Trophoblast cell (in vitro differentiated cells and primary cell): ENCODE measurements around the gene PPM1H.

Source experiments
- DNase-seq, 2 donors: peaks; one replicate each; pipeline ENCODE4 v3.0.0-alpha.2; 2016
- H2AFZ ChIP-seq: 2 replicates; pipeline ENCODE4 v1.6.1; 2013; ENCODE audit warnings: low read length, moderate library complexity, mild to moderate bottlenecking; ENCODE audit not compliant: insufficient read depth, poor library complexity
- H2AK5ac ChIP-seq: 2 replicates; pipeline ENCODE4 v1.6.1; 2013; ENCODE audit warnings: mild to moderate bottlenecking, low read length
- H2BK120ac ChIP-seq: 2 replicates; pipeline ENCODE4 v1.6.1; 2013; ENCODE audit warnings: low read length, mild to moderate bottlenecking, moderate library complexity; ENCODE audit not compliant: insufficient read depth, poor library complexity
- H2BK12ac ChIP-seq: 2 replicates; pipeline ENCODE4 v1.6.1; 2013; ENCODE audit warnings: mild to moderate bottlenecking, low read length, moderate library complexity
- H2BK5ac ChIP-seq: 2 replicates; pipeline ENCODE4 v1.6.1; 2013; ENCODE audit warnings: low read length, low read depth, moderate library complexity, mild to moderate bottlenecking; ENCODE audit not compliant: poor library complexity
- H3K14ac ChIP-seq: 2 replicates; pipeline ENCODE4 v1.6.1; 2013; ENCODE audit warnings: mild to moderate bottlenecking, low read length
- H3K18ac ChIP-seq: 2 replicates; pipeline ENCODE4 v1.6.1; 2013; ENCODE audit warnings: mild to moderate bottlenecking, low read length
- H3K23ac ChIP-seq: 2 replicates; pipeline ENCODE4 v1.6.1; 2013; ENCODE audit warnings: low read length
- H3K27ac ChIP-seq: 2 replicates; pipeline ENCODE4 v1.5.1; 2013; ENCODE audit warnings: low read depth, mild to moderate bottlenecking, inconsistent platforms, low read length, moderate library complexity
- H3K27me3 ChIP-seq: 2 replicates; pipeline ENCODE4 v1.6.1; 2013; ENCODE audit warnings: inconsistent platforms, mild to moderate bottlenecking, low read length, moderate library complexity; ENCODE audit not compliant: insufficient read depth
- H3K36me3 ChIP-seq, 2 experiments: 1 replicate in 1 of 2; 2 replicates in 1 of 2; pipeline ENCODE4 v1.6.1; 2013; ENCODE audit warnings: low read length in 2 of 2, mild to moderate bottlenecking in 2 of 2, moderate library complexity in 1 of 2; ENCODE audit not compliant: insufficient read depth in 2 of 2, control insufficient read depth in 1 of 2
- H3K4ac ChIP-seq: 2 replicates; pipeline ENCODE4 v1.6.1; 2013; ENCODE audit warnings: low read depth, mild to moderate bottlenecking, low read length, moderate library complexity
- H3K4me1 ChIP-seq, 2 experiments: 1 replicate in 1 of 2; 2 replicates in 1 of 2; pipeline ENCODE4 v1.6.1; 2013; ENCODE audit warnings: low read length in 2 of 2, mild to moderate bottlenecking in 2 of 2, moderate library complexity in 1 of 2; ENCODE audit not compliant: insufficient read depth in 2 of 2, control insufficient read depth in 1 of 2
- H3K4me2 ChIP-seq: 2 replicates; pipeline ENCODE4 v1.6.1; 2013; ENCODE audit warnings: inconsistent platforms, mild to moderate bottlenecking, low read length, moderate library complexity
- H3K4me3 ChIP-seq: 2 replicates; pipeline ENCODE4 v1.5.1; 2013; ENCODE audit warnings: mild to moderate bottlenecking, low read depth, low read length, inconsistent platforms
- H3K79me1 ChIP-seq: one replicate; pipeline ENCODE4 v1.6.1; 2013; ENCODE audit warnings: low read length
- H3K79me2 ChIP-seq: 2 replicates; pipeline ENCODE4 v1.6.1; 2013; ENCODE audit warnings: low read length, mild to moderate bottlenecking; ENCODE audit not compliant: control insufficient read depth, insufficient read depth, poor library complexity
- H3K9ac ChIP-seq: 2 replicates; pipeline ENCODE4 v1.6.1; 2013; ENCODE audit warnings: mild to moderate bottlenecking, low read length
- H3K9me3 ChIP-seq: 2 replicates; pipeline ENCODE4 v1.6.1; 2013; ENCODE audit warnings: low read depth, mild to moderate bottlenecking, control low read depth, inconsistent platforms, low read length; ENCODE audit not compliant: insufficient read depth
- H4K12ac ChIP-seq: 2 replicates; pipeline ENCODE4 v1.6.1; 2013; ENCODE audit warnings: low read depth, mild to moderate bottlenecking, low read length, moderate library complexity
- H4K8ac ChIP-seq: 2 replicates; pipeline ENCODE4 v1.6.1; 2013; ENCODE audit warnings: low read depth, mild to moderate bottlenecking, low read length, moderate library complexity
- H4K91ac ChIP-seq: one replicate; pipeline ENCODE4 v1.6.1; 2013; ENCODE audit warnings: low read depth, mild to moderate bottlenecking, low read length, moderate library complexity
- WGBS: extraction: QIAGEN DNeasy Blood & Tissue Kit; methylation state at CpG from one replicate; pipeline ENCODE4 v1.1.7; 2013; ENCODE audit warnings: missing lambda C conversion rate; ENCODE audit not compliant: insufficient read length, insufficient coverage; ENCODE audit errors: extremely low coverage; 5-methylcytosine and 5-hydroxymethylcytosine counted together

PPM1H gene

DNA sequence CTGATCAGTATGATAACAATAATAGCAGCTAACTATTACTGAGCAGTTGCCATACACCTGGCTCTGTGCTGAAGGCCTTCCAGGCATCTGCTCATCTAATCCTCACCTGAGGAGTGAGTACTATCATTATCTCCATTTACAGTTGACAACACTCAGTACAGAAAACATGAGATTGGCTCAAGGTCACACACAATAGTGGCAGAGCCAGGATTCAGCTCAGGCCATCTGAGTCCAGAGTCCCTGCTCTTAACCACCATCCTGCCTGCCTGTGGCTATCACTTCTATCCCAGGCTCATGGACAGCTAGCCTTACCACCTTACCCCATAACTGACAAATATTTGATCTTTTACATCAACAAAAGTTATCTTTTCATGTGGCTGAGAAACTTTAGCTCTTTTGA is 155.5 kb downstream of the PPM1H start:
- no peak overlapping the region for H2BK12ac ChIP-seq
- H2BK120ac ChIP-seq, result no peak overlapping the region
- no peak overlapping the region for H4K91ac ChIP-seq
- no peak overlapping the region for H3K4me3 ChIP-seq
- peaks cover 2% of the 10 kb centered on the region for H3K79me1 ChIP-seq
- H3K4ac ChIP-seq, result no peak overlapping the region
- H3K23ac ChIP-seq, result no peak overlapping the region
- no peak overlapping the region for H3K14ac ChIP-seq
- no peak overlapping the region for H3K27ac ChIP-seq
- H4K8ac ChIP-seq, result no peak overlapping the region
- no peak overlapping the region for H4K12ac ChIP-seq
- no peak overlapping the region for H2AFZ ChIP-seq
- no peak overlapping the region for H2AK5ac ChIP-seq
- H2BK5ac ChIP-seq, result no peak overlapping the region
- H3K79me2 ChIP-seq, result no peaks in the 10 kb centered on the region
- H3K9me3 ChIP-seq, result no peaks in the 10 kb centered on the region
- H3K4me2 ChIP-seq, result no peak overlapping the region
- H3K9ac ChIP-seq, result no peak overlapping the region
- H3K4me1 ChIP-seq, result no peaks in the 10 kb centered on the region
- H3K18ac ChIP-seq, result no peak overlapping the region
- H3K36me3 ChIP-seq, result no peaks in the 10 kb centered on the region
- no peak for DNase-seq
- no peaks in the 10 kb centered on the region for H3K27me3 ChIP-seq

DNA sequence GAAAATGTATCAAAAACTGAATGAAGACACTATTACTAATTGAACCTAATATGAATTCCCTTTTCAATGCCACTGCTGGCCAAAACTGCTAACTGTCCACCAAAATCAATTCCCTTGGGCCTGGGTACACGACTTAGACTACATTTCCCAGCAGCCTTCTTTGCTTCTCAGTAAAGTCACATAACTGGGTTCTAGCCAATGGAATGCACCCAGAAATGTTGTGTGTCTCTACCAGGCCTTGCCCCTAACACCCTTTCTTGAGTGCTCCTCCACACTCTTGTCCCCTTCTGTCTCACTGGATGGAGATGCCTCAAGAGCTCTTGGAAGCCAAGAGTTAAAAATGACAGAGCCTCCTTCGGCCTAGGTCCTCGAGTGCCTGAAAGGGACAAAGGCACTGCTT is 156.8 kb downstream of the PPM1H start:
- no peak for DNase-seq
- Histone ChIP-seq H2BK5ac (no peak overlapping the region), H3K27ac (no peak overlapping the region), H3K4me3 (no peak overlapping the region), H3K79me1 (no peaks in the 10 kb centered on the region), H3K4me1 (no peaks in the 10 kb centered on the region), H4K8ac (no peak overlapping the region), H2AFZ (no peak overlapping the region), H4K12ac (no peak overlapping the region), H3K36me3 (no peaks in the 10 kb centered on the region), H4K91ac (no peak overlapping the region), H2BK12ac (no peak overlapping the region), H2BK120ac (no peak overlapping the region), H3K9me3 (no peaks in the 10 kb centered on the region), H3K79me2 (no peaks in the 10 kb centered on the region), H3K27me3 (no peaks in the 10 kb centered on the region), H3K23ac (no peak overlapping the region), H3K18ac (no peak overlapping the region), H3K4ac (no peak overlapping the region), H3K14ac (no peak overlapping the region), H3K4me2 (no peak overlapping the region), H2AK5ac (no peak overlapping the region), H3K9ac (no peak overlapping the region)
- no CpG with 5 or more reads among the region's 3 CpGs for WGBS

DNA sequence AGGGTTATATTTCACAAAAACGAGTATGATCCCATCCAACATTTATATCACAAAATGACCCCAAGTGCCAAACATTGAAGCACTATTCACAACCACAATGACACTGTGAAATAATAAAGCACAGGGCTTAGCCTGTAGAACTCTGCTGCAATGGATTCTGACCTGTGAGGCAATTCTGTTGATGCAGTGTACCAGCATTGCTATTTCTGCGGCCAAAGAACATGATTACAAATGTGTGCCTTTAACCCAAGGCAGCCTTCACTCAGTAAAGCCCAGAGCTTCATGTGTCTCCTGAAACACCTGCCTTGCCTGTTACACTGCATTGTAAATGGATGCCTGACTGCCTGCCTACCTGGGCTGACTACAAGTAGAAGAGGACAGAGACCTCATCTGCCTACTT is 158.0 kb downstream of the PPM1H start:
- Histone ChIP-seq H2BK12ac (no peak overlapping the region), H2AFZ (no peak overlapping the region), H3K36me3 (no peaks in the 10 kb centered on the region), H4K8ac (no peak overlapping the region), H3K79me2 (no peaks in the 10 kb centered on the region), H3K27me3 (no peaks in the 10 kb centered on the region), H3K4me3 (no peak overlapping the region), H3K14ac (no peak overlapping the region), H3K18ac (no peak overlapping the region), H3K4me1 (peaks cover 0 to 2% of the 10 kb centered on the region in 2 experiments), H4K91ac (no peak overlapping the region), H2BK120ac (no peak overlapping the region), H3K79me1 (no peaks in the 10 kb centered on the region), H3K9me3 (no peaks in the 10 kb centered on the region), H3K23ac (no peak overlapping the region), H4K12ac (no peak overlapping the region), H2BK5ac (no peak overlapping the region), H2AK5ac (no peak overlapping the region), H3K4ac (no peak overlapping the region), H3K9ac (no peak overlapping the region), H3K27ac (no peak overlapping the region), H3K4me2 (no peak overlapping the region)
- WGBS, result no CpG with 5 or more reads among the region's 2 CpGs
- no peak for DNase-seq

DNA sequence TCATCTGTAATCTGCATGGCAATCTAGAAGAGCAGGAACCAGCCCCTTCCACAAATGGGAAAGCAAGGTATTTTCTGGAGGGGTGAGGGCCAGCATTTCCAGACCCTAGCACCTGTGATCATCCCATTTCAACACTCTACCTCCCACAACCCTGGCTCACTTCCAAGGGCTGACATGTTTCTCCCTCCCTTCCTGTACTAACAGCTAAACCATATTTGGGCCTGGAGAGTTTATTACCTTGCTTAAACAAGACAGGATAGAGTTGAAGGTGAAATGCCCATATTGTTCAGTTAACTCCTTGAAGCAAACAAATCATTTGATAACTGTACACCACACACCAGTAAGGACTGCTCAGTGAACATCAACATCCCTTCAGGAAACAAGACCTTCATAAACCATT is 158.4 kb downstream of the PPM1H start:
- H2BK12ac ChIP-seq, result no peak overlapping the region
- H2BK120ac ChIP-seq, result no peak overlapping the region
- H3K27ac ChIP-seq, result no peak overlapping the region
- H3K79me1 ChIP-seq, result no peaks in the 10 kb centered on the region
- H3K9me3 ChIP-seq, result no peaks in the 10 kb centered on the region
- no peak overlapping the region for H3K4me2 ChIP-seq
- no peak overlapping the region for H2AK5ac ChIP-seq
- no peak overlapping the region for H4K12ac ChIP-seq
- H3K4me1 ChIP-seq, result peaks cover 0 to 2% of the 10 kb centered on the region in 2 experiments
- H3K79me2 ChIP-seq, result no peaks in the 10 kb centered on the region
- H3K14ac ChIP-seq, result no peak overlapping the region
- H3K4ac ChIP-seq, result no peak overlapping the region
- no peak overlapping the region for H4K8ac ChIP-seq
- no peaks in the 10 kb centered on the region for H3K36me3 ChIP-seq
- no peaks in the 10 kb centered on the region for H3K27me3 ChIP-seq
- no peak overlapping the region for H3K18ac ChIP-seq
- H3K9ac ChIP-seq, result no peak overlapping the region
- no peak overlapping the region for H2AFZ ChIP-seq
- H3K23ac ChIP-seq, result no peak overlapping the region
- H2BK5ac ChIP-seq, result no peak overlapping the region
- DNase-seq, result no peak
- H4K91ac ChIP-seq, result no peak overlapping the region
- no peak overlapping the region for H3K4me3 ChIP-seq

DNA sequence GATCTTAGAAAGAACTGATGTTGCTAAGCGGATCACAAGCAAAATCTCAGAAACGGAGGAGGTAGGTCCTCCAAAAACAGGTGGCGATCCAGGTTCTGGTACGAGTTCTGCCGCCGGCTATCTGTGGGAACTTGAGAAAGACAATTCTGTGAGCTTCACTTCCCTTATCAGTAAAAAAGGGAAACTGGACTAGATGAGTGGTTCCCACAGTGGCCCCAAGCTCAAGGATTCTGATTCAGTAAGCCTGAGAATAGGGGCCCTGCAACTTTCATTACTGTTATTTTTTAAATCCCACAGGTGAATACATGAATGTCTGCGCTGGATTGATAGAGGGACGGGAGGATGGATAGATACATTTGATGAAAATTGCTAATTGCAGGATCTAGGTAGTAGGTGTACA is 160.2 kb downstream of the PPM1H start:
- no peak overlapping the region for H2BK120ac ChIP-seq
- no peak overlapping the region for H3K9ac ChIP-seq
- H3K79me2 ChIP-seq, result no peaks in the 10 kb centered on the region
- no peak overlapping the region for H2AK5ac ChIP-seq
- no peak overlapping the region for H3K23ac ChIP-seq
- no peak overlapping the region for H4K8ac ChIP-seq
- H3K4me2 ChIP-seq, result no peak overlapping the region
- no peak for DNase-seq
- H3K79me1 ChIP-seq, result no peaks in the 10 kb centered on the region
- no peak overlapping the region for H3K18ac ChIP-seq
- no peak overlapping the region for H3K4ac ChIP-seq
- H3K14ac ChIP-seq, result no peak overlapping the region
- H3K4me3 ChIP-seq, result no peak overlapping the region
- no peak overlapping the region for H2BK5ac ChIP-seq
- no peak overlapping the region for H4K91ac ChIP-seq
- no peaks in the 10 kb centered on the region for H3K36me3 ChIP-seq
- no CpG with 5 or more reads among the region's 8 CpGs for WGBS
- H4K12ac ChIP-seq, result no peak overlapping the region
- no peak overlapping the region for H2AFZ ChIP-seq
- H3K27ac ChIP-seq, result no peak overlapping the region
- H3K4me1 ChIP-seq, result peaks cover 0 to 2% of the 10 kb centered on the region in 2 experiments
- no peak overlapping the region for H2BK12ac ChIP-seq
- H3K27me3 ChIP-seq, result no peaks in the 10 kb centered on the region
- H3K9me3 ChIP-seq, result no peaks in the 10 kb centered on the region
